ENCODE data around the gene PECR.

Gene PECR

GRCh38 chr2:216104691-216105090 is 23.1 kb upstream of the PECR start:
- Histone ChIP-seq H3K9ac (ENCODE audit: low read length) (no peak overlapping the region), H3K27me3 (ENCODE audit: control insufficient read depth, insufficient read depth, low read length) (no peaks in the 10 kb centered on the region), H3K4me1 (ENCODE audit: control insufficient read depth, insufficient read depth, low read length) (peaks cover 13% of the 10 kb centered on the region), H3K4me3 (ENCODE audit: low read depth, low read length) (no peak overlapping the region), H3K36me3 (ENCODE audit: control insufficient read depth, insufficient read depth, low read length) (no peaks in the 10 kb centered on the region), H3K9me3 (ENCODE audit: control insufficient read depth, insufficient read depth, low read depth, low read length) (no peaks in the 10 kb centered on the region), H3K27ac (ENCODE audit: low read depth, low read length) (no peak overlapping the region)

GRCh38 chr2:216103213-216103612 is 21.6 kb upstream of the PECR start:
- Histone ChIP-seq H3K36me3 (ENCODE audit: control insufficient read depth, insufficient read depth, low read length) (no peaks in the 10 kb centered on the region), H3K9ac (ENCODE audit: low read length) (no peak overlapping the region), H3K27me3 (ENCODE audit: control insufficient read depth, insufficient read depth, low read length) (no peaks in the 10 kb centered on the region), H3K27ac (ENCODE audit: low read depth, low read length) (no peak overlapping the region), H3K9me3 (ENCODE audit: control insufficient read depth, insufficient read depth, low read depth, low read length) (no peaks in the 10 kb centered on the region), H3K4me1 (ENCODE audit: control insufficient read depth, insufficient read depth, low read length) (peaks cover 8% of the 10 kb centered on the region), H3K4me3 (ENCODE audit: low read depth, low read length) (no peak overlapping the region)

DNA sequence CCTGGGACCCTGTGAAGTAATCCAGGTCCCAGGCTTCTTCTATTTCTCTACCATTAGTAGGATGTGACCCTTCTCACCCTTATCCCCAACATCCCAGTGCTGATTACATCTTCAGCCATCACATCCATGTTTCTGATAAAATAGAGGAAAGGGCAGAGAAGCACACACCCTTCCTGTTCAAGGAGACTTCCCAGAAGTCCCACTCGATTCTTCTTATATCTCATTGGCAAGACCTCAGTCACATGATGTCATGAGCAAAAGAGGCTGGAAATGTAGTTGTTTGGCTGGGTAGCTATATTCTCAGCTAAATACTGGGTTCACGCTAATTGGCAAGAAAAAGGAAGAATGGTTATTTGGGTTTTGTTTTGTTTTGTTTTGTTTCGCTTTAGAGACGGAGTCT is 19.5 kb upstream of the PECR start:
- Histone ChIP-seq H3K4me1 (ENCODE audit: control insufficient read depth, insufficient read depth, low read length) (no peaks in the 10 kb centered on the region), H3K9ac (ENCODE audit: low read length) (no peak overlapping the region), H3K27ac (ENCODE audit: low read depth, low read length) (no peak overlapping the region), H3K27me3 (ENCODE audit: control insufficient read depth, insufficient read depth, low read length) (no peaks in the 10 kb centered on the region), H3K9me3 (ENCODE audit: control insufficient read depth, insufficient read depth, low read depth, low read length) (no peaks in the 10 kb centered on the region), H3K4me3 (ENCODE audit: low read depth, low read length) (no peak overlapping the region), H3K36me3 (ENCODE audit: control insufficient read depth, insufficient read depth, low read length) (no peaks in the 10 kb centered on the region)

- Histone ChIP-seq H3K27ac (ENCODE audit: low read depth, low read length) (no peak overlapping the region), H3K4me3 (ENCODE audit: low read depth, low read length) (no peak overlapping the region), H3K4me1 (ENCODE audit: control insufficient read depth, insufficient read depth, low read length) (no peaks in the 10 kb centered on the region), H3K9ac (ENCODE audit: low read length) (no peak overlapping the region), H3K27me3 (ENCODE audit: control insufficient read depth, insufficient read depth, low read length) (no peaks in the 10 kb centered on the region), H3K9me3 (ENCODE audit: control insufficient read depth, insufficient read depth, low read depth, low read length) (no peaks in the 10 kb centered on the region), H3K36me3 (ENCODE audit: control insufficient read depth, insufficient read depth, low read length) (no peaks in the 10 kb centered on the region)
Measured at GRCh38 chr2:216098421-216099334, 17.1 kb upstream of the PECR start.

GRCh38 chr2:216094701-216095100 is 13.1 kb upstream of the PECR start:
- Histone ChIP-seq H3K9ac (ENCODE audit: low read length) (no peak overlapping the region), H3K36me3 (ENCODE audit: control insufficient read depth, insufficient read depth, low read length) (no peaks in the 10 kb centered on the region), H3K27ac (ENCODE audit: low read depth, low read length) (no peak overlapping the region), H3K9me3 (ENCODE audit: control insufficient read depth, insufficient read depth, low read depth, low read length) (no peaks in the 10 kb centered on the region), H3K4me3 (ENCODE audit: low read depth, low read length) (no peak overlapping the region), H3K4me1 (ENCODE audit: control insufficient read depth, insufficient read depth, low read length) (no peaks in the 10 kb centered on the region), H3K27me3 (ENCODE audit: control insufficient read depth, insufficient read depth, low read length) (no peaks in the 10 kb centered on the region)

- H3K27me3 ChIP-seq (ENCODE audit: control insufficient read depth, insufficient read depth, low read length), result no peaks in the 10 kb centered on the region
- no peaks in the 10 kb centered on the region for H3K36me3 ChIP-seq (ENCODE audit: control insufficient read depth, insufficient read depth, low read length)
- H3K4me3 ChIP-seq (ENCODE audit: low read depth, low read length), result no peak overlapping the region
- H3K9me3 ChIP-seq (ENCODE audit: control insufficient read depth, insufficient read depth, low read depth, low read length), result no peaks in the 10 kb centered on the region
- H3K27ac ChIP-seq (ENCODE audit: low read depth, low read length), result no peak overlapping the region
- no peak overlapping the region for H3K9ac ChIP-seq (ENCODE audit: low read length)
- no peaks in the 10 kb centered on the region for H3K4me1 ChIP-seq (ENCODE audit: control insufficient read depth, insufficient read depth, low read length)
Measured at GRCh38 chr2:216092646-216093045, 11.0 kb upstream of the PECR start.

GRCh38 chr2:216090369-216090786 is 8.8 kb upstream of the PECR start:
- no peak overlapping the region for H3K4me3 ChIP-seq (ENCODE audit: low read depth, low read length)
- H3K27me3 ChIP-seq (ENCODE audit: control insufficient read depth, insufficient read depth, low read length), result no peaks in the 10 kb centered on the region
- H3K36me3 ChIP-seq (ENCODE audit: control insufficient read depth, insufficient read depth, low read length), result no peaks in the 10 kb centered on the region
- H3K9ac ChIP-seq (ENCODE audit: low read length), result no peak overlapping the region
- H3K4me1 ChIP-seq (ENCODE audit: control insufficient read depth, insufficient read depth, low read length), result no peaks in the 10 kb centered on the region
- H3K9me3 ChIP-seq (ENCODE audit: control insufficient read depth, insufficient read depth, low read depth, low read length), result no peaks in the 10 kb centered on the region
- H3K27ac ChIP-seq (ENCODE audit: low read depth, low read length), result no peak overlapping the region

- no peak overlapping the region for H3K9ac ChIP-seq (ENCODE audit: low read length)
- H3K4me1 ChIP-seq (ENCODE audit: control insufficient read depth, insufficient read depth, low read length), result peaks cover 26% of the 10 kb centered on the region
- no peak overlapping the region for H3K4me3 ChIP-seq (ENCODE audit: low read depth, low read length)
- no peaks in the 10 kb centered on the region for H3K36me3 ChIP-seq (ENCODE audit: control insufficient read depth, insufficient read depth, low read length)
- no peaks in the 10 kb centered on the region for H3K9me3 ChIP-seq (ENCODE audit: control insufficient read depth, insufficient read depth, low read depth, low read length)
- no peak overlapping the region for H3K27ac ChIP-seq (ENCODE audit: low read depth, low read length)
- no peaks in the 10 kb centered on the region for H3K27me3 ChIP-seq (ENCODE audit: control insufficient read depth, insufficient read depth, low read length)
Measured at GRCh38 chr2:216086207-216086893, 4.7 kb upstream of the PECR start.

- no peak overlapping the region for H3K9ac ChIP-seq (ENCODE audit: low read length)
- H3K27ac ChIP-seq (ENCODE audit: low read depth, low read length), result no peak overlapping the region
- no peak overlapping the region for H3K4me3 ChIP-seq (ENCODE audit: low read depth, low read length)
Measured at GRCh38 chr2:216084547-216084946, 2.9 kb upstream of the PECR start.

GRCh38 chr2:216083464-216084281 is 2.1 kb upstream of the PECR start:
- H3K4me1 ChIP-seq (ENCODE audit: control insufficient read depth, insufficient read depth, low read length), result peaks cover 26% of the 10 kb centered on the region
- H3K4me3 ChIP-seq (ENCODE audit: low read depth, low read length), result peak overlapping the region; percentile 30
- no peaks in the 10 kb centered on the region for H3K9me3 ChIP-seq (ENCODE audit: control insufficient read depth, insufficient read depth, low read depth, low read length)
- no peaks in the 10 kb centered on the region for H3K36me3 ChIP-seq (ENCODE audit: control insufficient read depth, insufficient read depth, low read length)
- H3K27me3 ChIP-seq (ENCODE audit: control insufficient read depth, insufficient read depth, low read length), result no peaks in the 10 kb centered on the region
- no peak overlapping the region for H3K27ac ChIP-seq (ENCODE audit: low read depth, low read length)
- no peak overlapping the region for H3K9ac ChIP-seq (ENCODE audit: low read length)

More at GRCh38 chr2:216084547-216084946, 2.9 kb upstream of the PECR start:
- Histone ChIP-seq H3K4me1 (ENCODE audit: control insufficient read depth, insufficient read depth, low read length) (peaks cover 26% of the 10 kb centered on the region), H3K9me3 (ENCODE audit: control insufficient read depth, insufficient read depth, low read depth, low read length) (no peaks in the 10 kb centered on the region), H3K27me3 (ENCODE audit: control insufficient read depth, insufficient read depth, low read length) (no peaks in the 10 kb centered on the region), H3K36me3 (ENCODE audit: control insufficient read depth, insufficient read depth, low read length) (no peaks in the 10 kb centered on the region)

Measured in HUES6 (cell line).